OCI-LY7 (cell line): Measurements from ENCODE around the gene ANKFN1.

Experiments used
- CTCF ChIP-seq: fragments of 200-600 bp; sonication (generic); conservative IDR thresholded peaks from 2 replicates; pipeline ENCODE4 v1.5.1; 2014; ENCODE audit warnings: mild to moderate bottlenecking, antibody characterized with exemption, low read length, moderate library complexity, mixed read lengths
- EZH2phosphoT487 ChIP-seq: fragments of 200-600 bp; sonication (generic); IDR thresholded peaks from 2 replicates; pipeline ENCODE4 v1.6.1; 2018; ENCODE audit warnings: low read depth, borderline replicate concordance, mild to moderate bottlenecking, mixed run types, antibody characterized with exemption, low read length, moderate library complexity, mixed read lengths

- TF ChIP-seq CTCF (no peak), EZH2phosphoT487 (no peak)
These were observed 205.4 kb downstream of the ANKFN1 start for GRCh38 chr17:56358651-56359050.
